Stimulated activated CD4-positive, alpha-beta T cell treated with anti-CD3 and anti-CD28 coated beads, Interleukin-4, amount 100 ng/mL, for 24 hours (primary cell): ENCODE results near the gene FOXE1.

Experiments
- DNase-seq: peaks from one replicate; pipeline ENCODE4 v3.0.0-alpha.2; 2020

The FOXE1 gene

GRCh38 chr9:97848480-97849237, 4.4 kb upstream of the FOXE1 start:
- DNase-seq = peak; percentile 33

- no peak for DNase-seq
These were observed 3.0 kb upstream of the FOXE1 start for GRCh38 chr9:97849980-97850379.

- no peak for DNase-seq
These were observed 2.1 kb upstream of the FOXE1 start for GRCh38 chr9:97850746-97851445.

GRCh38 chr9:97851446-97851883, 1.6 kb upstream of the FOXE1 start:
- DNase-seq = no peak

- DNase-seq = no peak
These were observed 1.0 kb upstream of the FOXE1 start for GRCh38 chr9:97852001-97852398.

GRCh38 chr9:97852399-97853055, 499 bp upstream of the FOXE1 start:
- DNase-seq = no peak

- peak; percentile 56 for DNase-seq
These were observed 1.0 kb downstream of the FOXE1 start for GRCh38 chr9:97853844-97854695.

- no peak for DNase-seq
These were observed 1.9 kb downstream of the FOXE1 start for GRCh38 chr9:97854696-97855485.

- no peak for DNase-seq
These were observed 2.5 kb downstream of the FOXE1 start for GRCh38 chr9:97855486-97855875.

GRCh38 chr9:97855899-97856298, 2.9 kb downstream of the FOXE1 start:
- DNase-seq = no peak

- no peak for DNase-seq
These were observed 4.0 kb downstream of the FOXE1 start for GRCh38 chr9:97856857-97857605.

GRCh38 chr9:97857606-97858392, 4.8 kb downstream of the FOXE1 start:
- no peak for DNase-seq

GRCh38 chr9:97858393-97858713, 5.3 kb downstream of the FOXE1 start:
- no peak for DNase-seq

- no peak for DNase-seq
These were observed 5.8 kb downstream of the FOXE1 start for GRCh38 chr9:97858826-97859225.

- DNase-seq = no peak
These were observed 6.3 kb downstream of the FOXE1 start for GRCh38 chr9:97859346-97859745.

GRCh38 chr9:97860451-97861147, 7.6 kb downstream of the FOXE1 start:
- DNase-seq = no peak

- DNase-seq = no peak
These were observed 8.1 kb downstream of the FOXE1 start for GRCh38 chr9:97861148-97861475.

- DNase-seq = no peak
These were observed 10.3 kb downstream of the FOXE1 start for GRCh38 chr9:97863314-97863713.

GRCh38 chr9:97864396-97864795, 11.4 kb downstream of the FOXE1 start:
- no peak for DNase-seq

GRCh38 chr9:97866300-97866699, 13.3 kb downstream of the FOXE1 start:
- no peak for DNase-seq
